H9 (cell line): ENCODE results near the gene LIN7A. TPM values are rescaled to one million over a fixed set of nuclear protein-coding genes. Genes with fewer than 3 reads are reported as not detected.

ENCODE experiments used
- DNase-seq: peaks from one replicate; pipeline ENCODE4 v3.0.0-alpha.2; 2017
- H2AFZ ChIP-seq: one replicate; pipeline ENCODE4 v1.6.1; 2013; ENCODE audit warnings: mild to moderate bottlenecking, low read length, control low read depth, moderate library complexity
- H2AK5ac ChIP-seq: 2 replicates; pipeline ENCODE4 v1.6.1; 2013; ENCODE audit warnings: low read length, control low read depth, mixed read lengths; ENCODE audit not compliant: insufficient read length
- H2BK120ac ChIP-seq: one replicate; pipeline ENCODE4 v1.6.1; 2013; ENCODE audit warnings: low read depth, mild to moderate bottlenecking, low read length, control low read depth, inconsistent platforms; ENCODE audit not compliant: poor library complexity, severe bottlenecking
- H2BK12ac ChIP-seq: 2 replicates; pipeline ENCODE4 v1.6.1; 2013; ENCODE audit warnings: low read length, control low read depth, mixed read lengths, low read depth; ENCODE audit not compliant: insufficient read length
- H2BK15ac ChIP-seq: 2 replicates; pipeline ENCODE4 v1.6.1; 2013; ENCODE audit warnings: low read depth, low read length, control low read depth
- H2BK20ac ChIP-seq: one replicate; pipeline ENCODE4 v1.6.1; 2013; ENCODE audit warnings: low read depth, mild to moderate bottlenecking, low read length, control low read depth, inconsistent platforms; ENCODE audit not compliant: poor library complexity, severe bottlenecking
- H2BK5ac ChIP-seq: 2 replicates; pipeline ENCODE4 v1.6.1; 2013; ENCODE audit warnings: low read length, control low read depth, mixed read lengths; ENCODE audit not compliant: insufficient read length
- H3K14ac ChIP-seq: 2 replicates; pipeline ENCODE4 v1.6.1; 2013; ENCODE audit warnings: low read length, control low read depth; ENCODE audit not compliant: insufficient read depth
- H3K18ac ChIP-seq: 2 replicates; pipeline ENCODE4 v1.6.1; 2013; ENCODE audit warnings: low read depth, mild to moderate bottlenecking, mixed read lengths, low read length, control low read depth; ENCODE audit not compliant: insufficient read length
- H3K23ac ChIP-seq: 2 replicates; pipeline ENCODE4 v1.6.1; 2013; ENCODE audit warnings: low read length, control low read depth, mixed read lengths, low read depth; ENCODE audit not compliant: insufficient read length
- H3K23me2 ChIP-seq: 2 replicates; pipeline ENCODE4 v1.6.1; 2013; ENCODE audit warnings: low read depth, mild to moderate bottlenecking, mixed read lengths, low read length, control low read depth; ENCODE audit not compliant: insufficient read length, poor library complexity, severe bottlenecking
- H3K27ac ChIP-seq: 2 replicates; pipeline ENCODE4 v1.5.1; 2013; ENCODE audit warnings: low read length, control low read depth, mixed read lengths, low read depth; ENCODE audit not compliant: insufficient read length
- H3K27me3 ChIP-seq: 2 replicates; pipeline ENCODE4 v1.6.1; 2013; ENCODE audit warnings: low read length, control low read depth, inconsistent platforms; ENCODE audit not compliant: insufficient read depth
- H3K4ac ChIP-seq: 2 replicates; pipeline ENCODE4 v1.6.1; 2013; ENCODE audit warnings: low read depth, mild to moderate bottlenecking, control low read depth, inconsistent platforms, low read length, moderate library complexity
- H3K4me1 ChIP-seq: 2 replicates; pipeline ENCODE4 v1.6.1; 2013; ENCODE audit warnings: low read length, control low read depth, inconsistent platforms; ENCODE audit not compliant: insufficient read depth
- H3K4me2 ChIP-seq: 2 replicates; pipeline ENCODE4 v1.6.1; 2013; ENCODE audit warnings: low read length, control low read depth, mixed read lengths; ENCODE audit not compliant: insufficient read length, insufficient read depth
- H3K56ac ChIP-seq: 2 replicates; pipeline ENCODE4 v1.6.1; 2013; ENCODE audit warnings: low read depth, mild to moderate bottlenecking, mixed read lengths, low read length, control low read depth; ENCODE audit not compliant: insufficient read length
- H3K79me1 ChIP-seq: 2 replicates; pipeline ENCODE4 v1.6.1; 2013; ENCODE audit warnings: low read depth, mild to moderate bottlenecking, moderate library complexity, low read length, control low read depth, inconsistent platforms; ENCODE audit not compliant: insufficient read depth, poor library complexity, severe bottlenecking
- H3K79me2 ChIP-seq: 2 replicates; pipeline ENCODE4 v1.6.1; 2013; ENCODE audit warnings: low read length, control low read depth, inconsistent platforms; ENCODE audit not compliant: insufficient read depth
- H3K9ac ChIP-seq: 2 replicates; pipeline ENCODE4 v1.6.1; 2013; ENCODE audit warnings: low read length, control low read depth, mixed read lengths; ENCODE audit not compliant: insufficient read length; ENCODE audit errors: extremely low read depth
- H3K9me3 ChIP-seq: one replicate; pipeline ENCODE4 v1.6.1; 2013; ENCODE audit warnings: low read depth, low read length, inconsistent platforms; ENCODE audit not compliant: control insufficient read depth
- H3T11ph ChIP-seq: one replicate; pipeline ENCODE4 v1.6.1; 2013; ENCODE audit warnings: mild to moderate bottlenecking, low read length, control low read depth, inconsistent platforms
- H4K20me1 ChIP-seq: one replicate; pipeline ENCODE4 v1.6.1; 2013; ENCODE audit not compliant: control insufficient read depth, insufficient read length, insufficient read depth
- H4K5ac ChIP-seq: 2 replicates; pipeline ENCODE4 v1.6.1; 2013; ENCODE audit warnings: low read depth, mild to moderate bottlenecking, mixed read lengths, low read length, control low read depth; ENCODE audit not compliant: insufficient read length
- H4K8ac ChIP-seq: replicated peaks from 2 replicates; pipeline ENCODE4 v1.6.1; 2013; ENCODE audit warnings: low read length, control low read depth, mixed read lengths, low read depth; ENCODE audit not compliant: insufficient read length
- H4K91ac ChIP-seq: 2 replicates; pipeline ENCODE4 v1.6.1; 2013; ENCODE audit warnings: low read depth, mild to moderate bottlenecking, moderate library complexity, mixed read lengths, low read length, control low read depth; ENCODE audit not compliant: insufficient read length
- H3K27ac Mint-ChIP-seq, 3 experiments: 2 replicates in 2 of 3; 3 replicates in 1 of 3; pipeline ENCODE4 v1.8.0; 2020 to 2021; ENCODE audit warnings: mixed read lengths in 3 of 3, mild to moderate bottlenecking in 1 of 3, moderate library complexity in 1 of 3
- H3K27me3 Mint-ChIP-seq: 2 replicates; pipeline ENCODE4 v1.8.0; 2021; ENCODE audit warnings: low read depth, mild to moderate bottlenecking, moderate library complexity, mixed read lengths
- H3K36me3 Mint-ChIP-seq, 3 experiments: 2 replicates in 2 of 3; 3 replicates in 1 of 3; pipeline ENCODE4 v1.8.0; 2020 to 2021; ENCODE audit warnings: low read depth in 3 of 3, mixed read lengths in 3 of 3; ENCODE audit not compliant: insufficient read depth in 1 of 3
- H3K4me1 Mint-ChIP-seq, 2 experiments: 2 replicates each; pipeline ENCODE4 v1.8.0; 2020; ENCODE audit warnings: mixed read lengths in 2 of 2
- H3K4me3 Mint-ChIP-seq, 2 experiments: 2 replicates in 1 of 2; 3 replicates in 1 of 2; pipeline ENCODE4 v1.8.0; 2020 to 2021; ENCODE audit warnings: mild to moderate bottlenecking in 2 of 2, mixed read lengths in 2 of 2, moderate library complexity in 1 of 2
- H3K9me3 Mint-ChIP-seq, 2 experiments: 2 replicates in 1 of 2; 3 replicates in 1 of 2; pipeline ENCODE4 v1.8.0; 2020; ENCODE audit warnings: mild to moderate bottlenecking in 2 of 2, mixed read lengths in 2 of 2, moderate library complexity in 1 of 2
- CTCF ChIP-seq: fragments of 200-600 bp; sonication (generic); conservative IDR thresholded peaks from 3 replicates; pipeline ENCODE4 v1.8.0; 2021; ENCODE audit warnings: antibody characterized with exemption, mild to moderate bottlenecking
- WGBS: extraction: QIAGEN DNeasy Blood & Tissue Kit; methylation state at CpG from one replicate; pipeline ENCODE4 v1.1.7; 2013; ENCODE audit warnings: missing lambda C conversion rate, low lambda C conversion rate, mixed read lengths; ENCODE audit not compliant: insufficient read length; ENCODE audit errors: extremely low coverage; 5-methylcytosine and 5-hydroxymethylcytosine counted together
- total RNA-seq: library from RNA; stranded (reverse); gene quantifications from 2 replicates; pipeline ENCODE4 v1.2.1, GENCODE V29; 2021

LIN7A gene
- total RNA-seq, 1 experiment from 2014 or later: 18.3 TPM

- Histone ChIP-seq H3K79me1 (no peaks in the 10 kb centered on the region), H4K91ac (no peak overlapping the region), H3K79me2 (no peaks in the 10 kb centered on the region), H2BK12ac (no peak overlapping the region), H2AFZ (no peak overlapping the region), H3K4me1 (no peaks in the 10 kb centered on the region), H3K9ac (no peak overlapping the region), H3K9me3 (no peaks in the 10 kb centered on the region), H3K4ac (no peak overlapping the region), H3K4me2 (no peak overlapping the region), H3K14ac (no peak overlapping the region), H3T11ph (no peak overlapping the region), H2BK120ac (no peak overlapping the region), H2BK15ac (no peak overlapping the region), H3K23ac (no peak overlapping the region), H3K23me2 (no peaks in the 10 kb centered on the region), H3K18ac (no peak overlapping the region), H4K5ac (no peak overlapping the region), H2BK5ac (no peak overlapping the region), H3K27ac (no peak overlapping the region), H2BK20ac (no peak overlapping the region), H3K27me3 (no peaks in the 10 kb centered on the region), H2AK5ac (no peak overlapping the region), H4K20me1 (no peaks in the 10 kb centered on the region), H3K56ac (no peak overlapping the region), H4K8ac (no peak overlapping the region)
- no peak for TF ChIP-seq CTCF
- peaks cover 0 to 13% (median 0%) of the 10 kb centered on the region in 3 experiments; a peak in 2 of 7 replicates for H3K36me3 Mint-ChIP-seq
- DNase-seq: no peak
- H3K4me3 Mint-ChIP-seq: no peak overlapping the region
- H3K9me3 Mint-ChIP-seq: no peaks in the 10 kb centered on the region; a peak in 1 of 5 replicates
- no peak overlapping the region for H3K27ac Mint-ChIP-seq
- H3K27me3 Mint-ChIP-seq: no peaks in the 10 kb centered on the region
- H3K4me1 Mint-ChIP-seq: peaks cover 22 to 24% of the 10 kb centered on the region in 2 experiments
- no CpG with 5 or more reads among the region's 1 CpG for WGBS
Measured at GRCh38 chr12:80901661-80902060, 36.1 kb downstream of the LIN7A start.
